CD4-positive, alpha-beta T cell treated with Interleukin-10 for 1 hour (primary cell): ENCODE results near the gene IGFL4.
A peak's percentile ranks its signal among the peaks of the same experiment; 100 is the strongest.
"Not testable (repeated sequence)": the region's sequence is repeated elsewhere in the genome, so short reads cannot be mapped to it uniquely, and the experiment has no call there.

Source experiments
- DNase-seq: peaks from one replicate; pipeline ENCODE4 v3.0.0-alpha.2; 2020

The IGFL4 gene

DNA sequence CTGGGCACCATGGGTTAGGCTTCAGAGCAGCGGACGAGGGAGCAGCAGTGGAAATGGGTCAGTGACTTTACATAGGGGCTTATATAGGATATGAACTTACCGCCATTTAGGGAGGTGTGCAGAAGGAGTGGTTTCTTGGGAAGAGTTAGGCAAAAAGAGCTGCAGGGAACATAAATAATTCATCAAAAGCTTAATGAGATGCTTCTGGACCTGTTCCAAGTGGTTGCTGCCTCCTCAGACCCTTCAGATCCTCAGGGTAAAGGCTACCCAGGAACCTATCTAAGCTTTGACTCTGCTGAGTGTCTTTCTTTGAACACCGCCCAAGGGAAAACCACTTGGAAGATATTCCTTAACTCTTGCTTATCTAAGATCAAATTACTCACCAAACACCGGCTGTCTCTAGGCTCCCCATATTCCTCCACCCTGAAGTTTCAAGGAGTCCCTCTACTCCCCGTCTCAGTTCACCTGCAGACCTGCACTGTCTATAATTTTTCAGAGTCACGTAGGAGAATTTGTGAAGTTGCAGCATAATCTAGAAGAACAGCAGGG, at the start of gene IGFL4:
Gene IGFL4, minus strand, starts transcription at position 51 of the 549 bp plus-strand sequence. Its CDS starts 40 bp downstream, at position 11.
- no peak for DNase-seq

DNA sequence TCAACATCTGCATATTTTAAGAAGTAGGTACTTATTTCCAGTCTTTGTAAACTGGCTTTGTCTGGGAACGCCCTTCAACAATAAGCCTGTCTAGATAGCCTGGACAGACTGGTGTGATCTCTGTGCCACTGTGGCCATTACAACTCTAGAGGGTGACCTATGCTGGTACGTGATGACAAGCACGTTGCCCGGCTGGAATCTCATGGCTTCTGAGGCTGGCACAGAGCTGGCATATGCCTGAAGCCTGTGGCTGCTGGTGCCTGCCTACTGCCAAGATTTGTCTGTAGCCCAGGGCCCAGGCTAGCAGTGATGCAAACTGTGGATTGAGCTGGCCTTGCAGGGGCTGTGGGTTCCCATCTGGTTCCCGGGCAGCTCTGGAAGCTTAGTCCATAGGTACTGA, 49.6 kb upstream of the IGFL4 start:
- DNase-seq = no peak

DNA sequence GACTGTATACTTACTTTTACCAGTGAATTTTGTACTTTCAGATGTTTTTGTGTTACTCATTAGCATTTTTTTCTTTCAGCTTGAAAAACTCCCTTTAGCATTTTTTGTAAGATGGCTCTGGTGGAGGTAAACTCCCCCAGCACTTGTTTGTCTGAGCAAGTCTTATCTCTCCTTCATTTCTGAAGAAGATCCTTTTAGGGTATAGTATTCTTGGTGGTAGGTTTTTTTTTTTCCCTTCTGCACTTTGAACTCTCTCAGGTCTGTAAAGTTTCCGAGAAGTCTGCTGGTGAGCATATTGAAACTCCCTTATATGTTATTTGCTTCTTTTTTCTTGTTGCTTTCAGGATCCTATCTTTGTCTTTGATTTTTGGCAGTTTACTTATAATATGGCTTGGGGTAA, 48.6 kb upstream of the IGFL4 start:
- no peak for DNase-seq

DNA sequence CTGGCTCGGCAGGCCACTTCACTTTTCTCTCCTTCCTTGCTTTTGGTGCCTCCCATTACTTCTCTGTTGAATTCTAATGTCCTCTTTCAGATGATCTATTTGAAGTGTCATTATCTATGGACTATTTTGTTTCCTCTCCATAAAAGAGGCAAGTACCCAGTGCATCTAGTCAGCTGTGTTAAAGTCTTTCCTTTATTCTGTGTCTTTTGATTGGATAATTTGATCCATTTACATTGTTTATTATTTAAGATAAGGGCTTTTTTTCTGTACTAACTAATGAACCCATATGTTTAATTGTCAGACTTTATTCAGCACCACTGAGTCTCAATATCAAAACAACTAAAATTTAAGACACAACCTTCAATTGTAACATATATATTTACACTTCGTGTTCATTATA, 47.3 kb upstream of the IGFL4 start:
- DNase-seq = no peak

DNA sequence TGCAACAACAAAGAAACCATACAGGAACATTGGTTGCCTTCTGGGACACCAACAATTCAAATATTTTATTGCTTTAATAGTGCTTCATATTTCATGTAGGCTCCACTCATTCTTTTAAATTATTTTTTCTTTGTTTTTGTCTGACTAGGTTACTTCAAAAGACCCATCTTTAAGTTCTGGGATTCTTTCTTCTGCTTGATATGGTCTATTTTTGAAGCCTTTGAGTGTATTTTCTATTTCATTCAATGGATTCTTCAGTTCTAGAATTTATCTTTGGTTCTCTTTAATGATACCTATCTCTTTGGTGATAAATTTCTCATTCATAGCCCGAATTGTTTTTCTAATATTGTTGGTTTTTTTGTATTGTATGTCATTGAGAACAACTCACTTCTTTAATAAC, 45.1 kb upstream of the IGFL4 start:
- no peak for DNase-seq

DNA sequence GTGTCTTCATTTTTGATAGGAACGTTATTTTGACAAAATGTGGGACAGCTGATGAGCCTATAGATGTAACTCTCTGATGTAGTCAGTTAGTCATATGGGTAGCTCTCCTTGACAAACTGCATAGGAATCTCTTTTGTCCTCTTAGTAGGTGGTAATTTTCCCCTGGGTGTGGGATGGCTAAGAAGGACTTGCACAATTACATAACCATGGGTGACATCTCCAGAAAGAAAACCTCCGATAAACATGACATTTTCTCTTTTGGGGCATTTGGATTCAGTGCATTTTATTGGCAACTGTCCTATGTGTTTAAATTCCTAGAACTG, 41.9 kb upstream of the IGFL4 start:
- no peak for DNase-seq

DNA sequence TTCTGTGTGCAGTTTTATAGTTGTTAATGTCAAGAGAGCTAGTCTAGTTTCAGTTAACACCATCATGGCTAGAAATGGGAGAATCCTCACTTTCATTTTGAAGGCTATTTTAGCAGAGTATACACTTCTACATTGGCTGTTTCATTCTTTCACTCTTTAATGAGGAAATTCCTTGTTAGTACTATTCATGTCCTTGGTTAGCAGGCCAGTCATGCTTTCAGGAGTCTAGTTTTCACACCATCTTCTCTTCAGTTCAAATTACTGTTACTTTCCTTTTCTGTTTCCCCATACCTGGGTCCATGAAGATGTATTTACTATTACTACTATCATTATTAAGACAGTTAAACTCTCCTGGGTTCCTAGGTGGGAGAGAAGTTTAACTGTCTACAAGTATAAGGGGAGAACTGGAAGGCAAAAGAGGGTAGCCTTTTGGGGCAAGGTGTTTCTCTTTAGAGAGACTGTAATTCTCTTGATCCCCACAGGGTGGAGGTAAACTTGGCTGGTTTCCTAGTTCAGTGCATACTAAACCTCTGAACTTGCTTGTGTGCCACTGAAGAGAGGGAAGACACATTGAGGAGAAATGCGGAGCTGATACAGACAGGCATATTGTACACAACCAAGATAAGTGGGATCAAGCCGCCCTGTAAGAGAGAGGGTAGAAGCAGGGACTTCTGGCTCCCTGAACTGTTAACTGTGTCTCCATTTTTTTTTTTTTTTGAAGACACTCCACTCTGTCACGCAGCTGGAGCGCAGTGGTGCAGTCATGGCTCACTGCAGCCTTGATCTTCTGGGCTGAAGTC, 41.3 kb upstream of the IGFL4 start:
- DNase-seq = peak; percentile 28

DNA sequence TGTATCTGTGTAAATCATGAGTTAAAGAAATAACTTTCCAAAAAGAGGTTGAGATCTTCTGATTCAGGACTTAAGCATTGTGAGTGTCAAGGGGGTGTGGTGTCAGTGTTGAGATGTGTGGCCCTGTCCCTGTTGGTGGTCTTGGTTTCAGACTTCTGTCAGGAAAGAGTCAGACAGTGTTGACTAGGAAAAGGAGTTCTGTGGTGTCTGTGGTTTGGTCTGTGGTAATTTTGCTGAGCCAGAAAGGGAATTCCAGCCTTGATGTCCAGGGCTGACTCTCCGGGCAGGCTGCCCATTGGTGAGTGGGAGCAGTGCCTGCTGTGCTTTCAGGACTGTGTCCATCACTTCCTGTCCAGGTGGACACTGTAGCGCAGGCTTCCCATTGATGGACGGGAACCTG, 39.8 kb upstream of the IGFL4 start:
- no peak for DNase-seq

DNA sequence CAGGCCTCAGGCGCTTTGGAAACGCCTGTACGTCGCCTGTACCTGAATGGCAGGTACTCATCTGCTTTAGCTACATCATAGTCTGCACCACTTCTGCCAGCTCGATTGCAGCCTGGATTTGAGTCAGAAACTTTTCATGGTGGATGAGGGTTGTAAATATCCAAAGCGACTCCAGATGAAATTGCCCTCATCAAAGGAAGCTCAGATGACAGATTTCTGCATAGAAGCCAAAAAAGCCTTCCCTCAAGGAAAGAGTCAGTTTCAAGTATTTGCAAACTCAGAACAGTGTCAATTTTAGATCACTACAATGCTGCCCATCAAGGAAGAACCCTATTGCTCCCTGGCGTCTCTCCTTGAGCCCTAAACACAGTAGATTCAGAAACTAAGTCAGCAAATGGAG, 38.8 kb upstream of the IGFL4 start:
- no peak for DNase-seq

DNA sequence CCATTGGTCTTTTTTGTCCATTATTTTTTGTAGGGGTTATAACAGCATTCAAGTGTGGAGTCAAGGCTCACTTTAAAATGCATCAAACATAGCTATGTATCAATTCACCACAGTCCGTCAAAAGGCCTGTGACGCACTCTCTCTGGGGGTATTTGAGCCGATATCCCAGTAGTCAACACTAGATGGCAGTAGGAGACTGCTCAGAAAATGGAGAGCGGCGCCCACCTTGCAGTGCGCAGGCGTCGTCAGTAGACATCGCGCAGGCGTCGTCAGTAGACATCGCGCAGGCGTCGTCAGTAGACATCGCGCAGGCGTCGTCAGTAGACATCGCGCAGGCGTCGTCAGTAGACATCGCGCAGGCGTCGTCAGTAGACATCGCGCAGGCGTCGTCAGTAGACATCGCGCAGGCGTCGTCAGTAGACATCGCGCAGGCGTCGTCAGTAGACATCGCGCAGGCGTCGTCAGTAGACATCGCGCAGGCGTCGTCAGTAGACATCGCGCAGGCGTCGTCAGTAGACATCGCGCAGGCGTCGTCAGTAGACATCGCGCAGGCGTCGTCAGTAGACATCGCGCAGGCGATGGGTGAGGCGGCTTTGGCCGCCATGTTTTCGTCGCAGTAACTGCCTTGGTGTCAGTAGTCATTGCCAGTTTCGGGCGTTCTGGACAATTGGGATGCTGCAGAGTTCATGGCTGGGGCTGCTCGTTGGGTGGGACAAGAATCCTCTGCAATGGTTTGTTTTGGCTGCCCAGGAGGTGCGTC, 38.0 kb upstream of the IGFL4 start:
- DNase-seq = not testable (repeated sequence)

DNA sequence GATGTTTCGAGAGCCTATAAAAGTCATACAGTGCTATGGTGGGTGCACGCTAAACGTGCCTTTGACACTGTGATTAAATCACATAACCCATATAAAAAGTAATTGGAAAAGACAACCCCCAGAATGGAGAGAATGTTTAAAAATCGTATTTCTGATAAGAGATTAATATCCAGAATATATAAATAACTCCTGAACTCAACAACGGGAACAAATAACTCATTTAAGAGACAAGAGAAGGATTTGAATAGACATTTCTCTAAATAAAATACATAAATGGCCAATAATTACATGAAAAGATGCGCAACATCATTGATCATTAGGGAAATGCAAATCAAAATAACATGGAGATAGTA, 37.0 kb upstream of the IGFL4 start:
- DNase-seq = no peak

DNA sequence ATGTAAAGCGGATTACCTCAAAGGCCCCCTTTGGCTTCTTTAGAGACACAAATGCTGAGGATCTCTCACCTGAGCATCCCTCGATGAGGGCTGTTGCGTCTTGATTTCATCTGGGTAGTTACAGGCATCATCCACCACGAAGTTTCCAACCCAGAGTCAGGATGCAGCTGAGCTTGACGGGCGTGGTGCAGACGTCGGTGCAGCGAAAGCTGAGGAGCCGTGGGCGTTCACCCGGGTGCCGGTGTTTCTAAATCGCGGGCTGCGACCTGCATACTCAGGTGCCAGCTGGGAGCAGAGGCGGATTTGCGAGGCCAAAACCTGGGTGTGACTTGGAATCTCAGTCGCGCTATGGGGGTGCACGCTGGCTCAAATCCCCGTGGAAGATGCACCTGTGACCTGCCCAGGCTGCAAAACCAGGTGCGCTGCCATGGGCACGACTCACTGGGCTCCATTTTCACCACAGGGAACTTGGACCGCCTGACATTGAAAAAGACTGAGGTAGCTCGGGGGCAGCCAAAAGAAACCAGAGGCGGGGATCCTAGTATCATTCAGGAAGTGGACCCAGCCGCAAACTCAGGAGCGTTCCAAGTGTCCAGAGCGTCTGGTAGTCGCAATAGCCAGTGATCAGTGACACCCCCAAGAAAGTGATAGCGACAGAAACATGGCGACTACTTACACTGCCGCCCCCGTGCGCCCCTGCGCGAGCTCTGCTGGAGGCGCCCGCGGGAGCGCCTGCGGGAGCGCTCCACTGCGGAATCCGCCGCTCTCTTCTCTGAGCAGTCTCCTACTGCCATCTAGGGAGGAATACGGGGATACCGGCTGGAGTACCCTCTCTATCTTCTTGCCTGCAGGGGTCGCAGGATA, 36.4 kb upstream of the IGFL4 start:
- DNase-seq = peak; percentile 13

DNA sequence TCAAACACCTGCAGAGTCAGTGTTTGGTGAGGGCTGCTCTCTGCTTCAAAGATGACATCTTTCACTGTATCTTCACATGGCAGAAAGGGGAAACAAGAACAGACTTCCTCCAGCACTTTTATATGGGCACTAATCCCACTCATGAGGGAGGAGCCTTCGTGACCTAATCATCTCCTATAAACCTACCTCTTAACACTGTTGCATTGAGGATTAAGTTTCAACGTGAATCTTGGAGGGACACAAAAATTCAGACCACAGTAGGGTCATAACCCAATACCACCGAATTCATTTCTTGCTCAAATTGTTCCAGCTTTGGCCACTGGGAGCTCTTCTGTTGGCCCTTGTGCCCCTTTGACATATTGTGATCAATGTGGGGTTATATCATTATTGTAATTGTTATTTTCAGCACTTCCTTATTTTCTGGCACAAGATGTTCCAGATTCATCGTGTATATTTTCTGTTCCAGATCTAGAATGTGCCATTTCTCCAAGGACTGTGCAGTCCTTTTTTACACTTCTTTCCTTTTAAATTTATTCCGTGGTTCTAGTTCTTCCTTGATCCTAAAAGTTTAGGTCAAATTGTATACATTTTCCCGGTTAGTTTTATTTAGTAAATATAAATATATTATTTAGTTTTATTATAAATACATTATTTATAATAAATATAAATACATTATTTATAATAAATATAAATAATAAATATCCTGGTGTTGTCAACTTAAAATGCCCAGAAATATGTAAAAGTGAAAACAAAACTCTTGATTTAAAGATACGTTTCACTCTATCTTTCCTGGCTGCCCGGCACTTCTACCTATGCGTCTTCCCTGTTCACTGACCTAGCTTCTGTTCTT, 35.5 kb upstream of the IGFL4 start:
- no peak for DNase-seq

DNA sequence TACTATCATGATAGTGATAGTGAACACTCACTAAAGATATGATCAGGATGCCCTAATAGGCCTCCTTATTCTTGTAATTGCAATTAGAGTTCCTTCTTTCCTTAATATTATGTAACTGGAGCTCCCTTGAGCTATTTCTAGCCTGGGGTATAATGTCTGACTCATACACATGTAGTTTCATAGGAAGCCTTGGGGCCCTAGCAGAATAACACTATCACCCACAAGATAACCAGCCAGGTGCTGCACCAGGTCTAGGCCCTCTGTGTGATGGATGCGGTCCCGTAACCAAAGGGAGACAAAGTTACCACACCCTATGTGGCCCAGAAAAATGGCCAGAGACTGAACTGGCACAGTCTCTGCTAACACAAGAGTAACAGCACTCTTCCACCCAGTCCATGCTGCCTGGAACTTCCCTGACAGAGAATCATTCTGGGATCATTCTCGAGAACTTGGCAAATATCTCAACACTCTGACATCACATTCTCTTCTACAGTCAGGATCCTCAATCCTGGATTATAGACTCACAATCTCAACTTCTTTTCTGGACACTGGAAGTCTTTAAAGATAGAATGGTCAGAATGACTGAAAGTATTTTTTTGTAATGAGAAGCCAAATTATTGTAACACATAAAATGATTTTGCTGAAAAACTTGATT, 32.6 kb upstream of the IGFL4 start:
- no peak for DNase-seq

DNA sequence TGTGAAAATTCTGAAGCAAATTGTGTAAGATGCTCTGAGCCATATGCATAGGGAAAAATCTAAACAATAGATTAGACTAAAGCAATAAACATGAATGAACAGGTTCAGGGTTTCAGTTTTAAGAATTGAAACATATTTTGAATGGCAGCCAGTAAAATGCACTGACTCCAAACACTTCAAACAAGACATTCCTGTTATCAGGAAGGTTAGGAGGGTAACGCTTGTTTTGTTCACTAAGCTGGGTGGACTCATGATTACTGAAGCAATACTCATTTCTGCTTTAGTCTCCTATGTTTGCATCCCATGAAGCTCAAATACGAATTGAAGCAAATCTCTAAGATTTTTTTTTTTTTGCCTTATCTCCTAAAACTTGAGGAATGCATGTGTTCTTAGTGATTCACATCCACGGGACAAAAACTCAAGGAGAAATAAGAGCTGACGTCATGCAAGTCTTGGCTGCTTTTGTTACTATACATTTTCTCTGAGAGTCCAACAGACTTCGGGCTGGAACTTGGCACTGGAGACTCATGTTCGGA, 29.1 kb upstream of the IGFL4 start:
- no peak for DNase-seq

DNA sequence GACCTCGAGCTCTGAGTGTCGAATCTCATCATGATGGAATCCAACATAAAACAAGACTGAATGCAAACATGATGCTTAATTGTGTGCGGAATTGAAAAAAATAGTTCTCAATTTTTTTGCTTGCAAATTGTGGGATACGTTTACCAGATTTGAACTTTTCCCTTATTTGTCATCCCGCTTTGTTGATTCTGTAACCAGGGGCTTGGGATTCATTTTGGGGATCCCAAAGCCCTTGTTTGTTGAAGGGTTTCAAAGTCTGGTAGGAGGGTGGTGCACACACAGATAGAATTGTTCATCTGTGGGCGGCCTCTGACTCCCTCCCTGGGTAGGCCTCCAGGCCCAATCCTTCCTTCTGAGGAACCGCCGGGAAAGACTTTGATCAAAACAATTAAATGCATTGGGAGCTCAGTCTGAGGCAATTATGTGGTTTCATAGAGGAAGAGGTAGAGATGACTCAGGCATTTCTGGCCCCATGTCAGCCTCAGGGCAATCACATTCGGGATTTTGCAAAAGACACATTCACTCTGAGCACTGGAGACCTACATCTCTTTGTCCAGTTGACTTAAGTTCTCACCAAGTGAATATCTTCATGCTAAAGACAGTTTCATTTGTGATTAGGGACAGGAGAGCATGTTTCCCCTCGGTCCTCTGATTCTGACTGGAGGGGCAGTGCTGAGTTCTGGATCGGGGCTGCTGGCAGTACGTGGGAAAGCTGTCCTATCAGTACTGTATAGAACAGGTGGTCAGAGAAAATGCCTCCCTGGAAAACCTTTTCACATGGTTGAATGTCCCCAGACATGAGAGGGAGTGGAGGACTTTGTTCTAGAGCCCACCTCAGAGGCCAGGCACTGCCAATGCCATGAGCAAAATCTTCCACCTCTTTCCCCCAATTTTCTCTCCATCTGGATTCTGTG, 27.8 kb upstream of the IGFL4 start:
- DNase-seq = no peak

DNA sequence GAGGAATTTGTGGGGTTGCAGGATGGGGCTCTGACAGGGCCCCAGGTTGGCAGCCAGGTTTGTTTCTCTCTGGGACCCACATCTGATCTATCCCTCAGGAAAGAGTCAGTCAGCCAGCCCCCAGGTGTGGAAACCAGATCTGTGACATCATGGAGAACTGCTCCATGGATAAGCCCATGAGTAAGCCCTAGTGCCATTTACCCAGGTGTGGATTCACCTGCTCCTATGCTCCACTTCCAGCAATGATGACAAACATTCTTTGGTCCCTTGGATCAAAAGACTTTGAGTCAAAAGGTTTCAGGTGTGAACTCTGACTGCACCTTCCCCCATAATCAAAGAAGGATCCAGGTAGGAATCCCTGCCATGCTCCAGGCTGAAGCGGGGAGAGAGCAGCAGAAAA, 26.9 kb upstream of the IGFL4 start:
- no peak for DNase-seq

DNA sequence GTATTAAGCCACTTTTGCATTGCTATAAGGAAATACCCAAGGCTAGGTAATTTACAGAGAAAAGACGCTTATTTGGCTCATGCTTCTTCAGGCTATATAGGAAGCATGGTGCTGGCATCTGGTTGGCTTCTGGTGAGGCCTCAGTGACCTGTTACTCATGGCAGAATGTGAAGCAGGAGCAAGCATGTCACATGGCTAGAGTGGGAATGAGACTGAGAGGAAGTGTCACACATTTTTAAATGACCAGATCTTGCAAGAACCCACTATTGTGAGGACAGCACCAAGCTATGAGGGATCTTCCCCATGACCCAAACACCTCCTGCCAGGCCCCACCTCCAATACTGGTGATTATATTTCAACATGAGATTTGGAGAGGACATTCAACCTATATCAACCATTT, 25.7 kb upstream of the IGFL4 start:
- DNase-seq = no peak

DNA sequence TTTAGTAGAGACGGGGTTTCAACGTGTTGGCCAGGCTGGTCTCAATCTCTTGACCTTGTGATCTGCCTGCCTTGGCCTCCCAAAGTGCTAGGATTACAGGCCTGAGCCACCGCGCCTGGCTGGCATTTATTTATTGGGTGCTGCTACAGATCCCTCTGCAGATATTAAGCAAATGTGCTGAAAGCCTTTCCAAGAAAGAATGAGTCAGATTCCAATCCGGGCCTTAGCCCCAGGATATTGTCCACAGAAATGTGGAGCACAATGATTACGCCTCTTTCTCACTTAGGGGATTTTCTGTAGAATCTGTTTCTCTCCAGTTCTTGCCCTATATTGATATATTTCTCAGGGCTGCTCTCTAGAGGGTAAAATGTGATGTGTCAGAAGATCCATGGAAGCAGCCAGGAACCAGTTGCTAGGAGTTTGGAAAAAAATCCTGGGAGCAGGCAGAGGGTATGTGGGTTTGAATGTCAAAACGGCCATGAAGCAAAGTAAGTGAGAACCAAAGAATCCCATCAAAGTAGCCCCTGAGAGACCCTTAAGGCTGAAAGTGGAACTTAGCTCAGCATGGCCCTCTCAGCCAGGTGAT, 24.8 kb upstream of the IGFL4 start:
- no peak for DNase-seq

DNA sequence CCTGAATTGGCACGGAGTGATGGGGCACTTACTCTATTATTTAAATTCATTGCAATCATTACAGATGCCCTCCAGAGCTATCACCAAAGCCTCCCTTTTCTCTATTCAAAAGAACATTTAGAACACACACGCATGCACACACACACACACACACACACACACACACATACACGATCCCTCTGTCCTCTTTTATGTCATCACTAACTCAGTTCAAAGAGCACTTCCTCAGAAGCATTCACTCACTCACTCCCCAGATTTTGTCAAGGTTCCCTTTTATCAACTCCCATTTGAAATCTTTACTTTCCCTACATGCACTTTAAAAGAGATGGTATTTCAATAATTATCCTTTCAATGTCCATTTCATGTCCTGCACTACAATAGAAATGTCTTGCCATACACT, 22.4 kb upstream of the IGFL4 start:
- DNase-seq = no peak
